Renal cortex interstitium (tissue), 11 donors: Measurements from ENCODE around the gene CFC1B. TPM values are rescaled to one million over a fixed set of nuclear protein-coding genes. Genes with fewer than 3 reads are reported as not detected.
"Not testable (repeated sequence)": the region's sequence is repeated elsewhere in the genome, so short reads cannot be mapped to it uniquely, and the experiment has no call there.

Source experiments
- DNase-seq, 11 donors: peaks; one replicate each; pipeline ENCODE4 v3.0.0-alpha.2; 2013; ENCODE audit warnings: low read depth in 9 of 11, low spot score in 4 of 11; ENCODE audit errors: extremely low read depth in 1 of 11
- polyA plus RNA-seq, 3 donors: library from polyadenylated mRNA; unstranded; fragments of 120-200 nt; gene quantifications; one replicate each; pipeline ENCODE4 v1.2.1, GENCODE V29; 2013; ENCODE audit not compliant: insufficient read length in 3 of 3

CFC1B gene
- polyA plus RNA-seq, 3 donors, result not detected

- DNase-seq, result not testable (repeated sequence)
Observed at GRCh38 chr2:130549475-130549874, 28.5 kb downstream of the CFC1B start.

GRCh38 chr2:130554178-130554577 is 33.2 kb downstream of the CFC1B start:
- DNase-seq, result not testable (repeated sequence)

DNA sequence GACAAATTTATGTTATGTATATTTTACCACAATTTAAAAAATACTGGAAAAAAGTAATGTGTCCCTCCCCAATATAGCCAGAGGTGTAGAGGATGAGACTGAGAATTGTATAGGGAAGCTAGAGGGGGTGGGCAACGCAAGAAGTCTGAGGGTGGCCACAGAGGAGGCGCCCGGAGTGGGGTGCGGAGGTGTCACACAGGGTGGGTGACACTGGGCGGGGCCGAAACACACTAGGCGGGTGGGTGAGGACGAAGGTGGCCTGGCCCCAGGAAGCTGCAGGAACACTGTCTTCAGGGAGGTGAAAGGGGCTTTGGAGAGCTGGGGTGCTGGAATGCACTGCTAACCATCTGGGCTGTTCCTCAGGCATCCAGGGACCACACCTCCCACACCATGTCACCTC is 35.4 kb downstream of the CFC1B start:
- not testable (repeated sequence) for DNase-seq

DNA sequence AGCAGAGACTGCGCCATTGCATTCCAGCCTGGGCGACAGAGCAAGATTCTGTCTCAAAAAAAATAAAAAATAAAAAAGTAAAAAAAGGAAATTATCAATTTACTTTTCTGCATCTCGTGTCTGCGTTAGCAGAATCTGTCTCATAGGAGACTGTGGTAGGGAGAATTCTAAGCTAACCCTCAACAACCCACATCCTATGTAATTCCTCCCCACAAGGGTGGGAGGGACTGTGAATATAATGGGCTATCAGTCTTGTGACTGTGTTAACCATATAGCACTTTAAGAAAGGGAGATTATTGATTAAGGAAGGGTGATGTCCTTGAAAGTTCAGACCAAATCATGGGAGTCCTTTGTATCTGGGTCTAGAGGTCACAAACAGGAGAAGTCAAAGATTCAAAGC is 45.1 kb downstream of the CFC1B start:
- DNase-seq, result not testable (repeated sequence)

DNA sequence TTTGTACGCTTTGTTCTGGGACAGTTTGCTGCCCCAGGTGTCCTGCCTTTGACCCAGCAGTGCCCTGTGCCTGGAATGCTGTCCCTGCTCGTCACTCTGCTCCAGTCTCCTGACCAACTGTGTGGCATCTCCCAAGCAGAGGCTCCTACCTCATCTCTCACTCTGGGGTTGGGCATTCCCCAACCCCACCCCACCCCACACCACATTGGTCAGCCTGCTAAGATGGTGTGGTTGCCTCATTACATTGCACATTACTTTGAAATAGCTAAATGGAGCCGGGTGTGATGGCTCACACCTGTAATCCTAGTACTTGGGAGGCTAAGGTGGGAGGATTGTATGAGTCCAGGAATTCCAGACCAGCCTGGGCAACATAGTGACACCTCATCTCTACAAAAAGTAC is 50.9 kb downstream of the CFC1B start:
- DNase-seq, result not testable (repeated sequence)

DNA sequence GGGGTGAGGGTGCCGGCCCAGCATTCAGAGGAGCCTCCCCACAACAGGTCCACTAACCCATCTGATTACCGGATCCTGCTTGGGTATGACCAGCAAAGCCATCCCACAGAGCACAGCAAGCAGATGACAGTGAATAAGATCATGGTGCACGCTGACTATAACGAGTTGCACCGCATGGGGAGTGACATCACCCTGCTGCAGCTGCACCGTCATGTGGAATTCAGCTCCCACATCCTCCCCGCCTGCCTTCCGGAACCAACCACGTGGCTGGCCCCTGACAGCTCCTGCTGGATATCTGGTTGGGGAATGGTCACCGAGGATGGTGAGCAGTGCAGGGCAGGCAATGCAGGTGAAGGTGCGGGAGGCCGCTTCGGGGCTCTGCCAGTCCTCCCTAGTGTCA is 53.2 kb downstream of the CFC1B start:
- DNase-seq, result not testable (repeated sequence)

- DNase-seq, result not testable (repeated sequence)
Observed at GRCh38 chr2:130576209-130576784, 55.3 kb downstream of the CFC1B start.

DNA sequence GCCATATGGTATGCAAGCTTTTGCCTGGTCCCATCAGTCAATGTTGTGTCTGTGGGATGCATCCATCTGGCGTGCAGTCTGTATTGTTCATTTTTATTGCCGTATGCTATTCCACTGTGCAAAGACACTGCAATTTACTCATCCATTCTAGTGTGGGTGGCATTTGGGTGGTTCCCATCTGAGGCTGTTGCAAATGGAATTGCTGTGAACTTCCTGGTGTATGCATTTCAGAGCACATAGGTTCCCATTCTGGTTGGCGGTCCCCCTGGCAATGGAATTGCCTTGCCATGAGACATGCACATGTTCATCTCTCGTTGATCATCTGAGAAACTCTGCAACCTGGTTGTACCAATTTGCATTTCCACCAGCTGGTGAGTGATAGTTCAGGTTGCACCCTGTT is 56.5 kb downstream of the CFC1B start:
- not testable (repeated sequence) for DNase-seq

Other genes starting within 250 kb of the CFC1B start
- gene IMP4, start 178.3 kb upstream of the CFC1B start, polyA plus RNA-seq, result 10 to 100 TPM; 35.1 to 40.2 (median 38.4) TPM
- 10 to 100 TPM; 25.5 to 39.5 (median 30.5) TPM for gene PTPN18, start 165.2 kb upstream of the CFC1B start, polyA plus RNA-seq
- under 1 TPM; 0.11 to 0.19 (median 0.17) TPM for gene POTEI, start 11.9 kb upstream of the CFC1B start, polyA plus RNA-seq
- gene CFC1, start 78.4 kb downstream of the CFC1B start, polyA plus RNA-seq, result not detected
- gene POTEJ, start 90.2 kb downstream of the CFC1B start, polyA plus RNA-seq, result under 1 TPM in 1 of 3 donors, not detected in 2; 0.04 TPM
- not detected for gene GPR148, start 207.8 kb downstream of the CFC1B start, polyA plus RNA-seq
- gene AMER3, start 234.3 kb downstream of the CFC1B start, polyA plus RNA-seq, result under 1 TPM; 0.03 to 0.06 (median 0.03) TPM